HepG2 (cell line): Measurements from ENCODE around the gene TRIM7. TPM values are rescaled to one million over a fixed set of nuclear protein-coding genes. Genes with fewer than 3 reads are reported as not detected.
A peak's percentile ranks its signal among the peaks of the same experiment; 100 is the strongest.

ENCODE experiments used
- AKAP8 ChIP-seq: sonication (generic); formaldehyde crosslinking; IDR thresholded peaks from 2 replicates; pipeline ENCODE4 v1.5.1; 2020; ENCODE audit warnings: mild to moderate bottlenecking, missing genetic modification reagents
- ARNTL ChIP-seq: sonication (generic); formaldehyde crosslinking; IDR thresholded peaks from 2 replicates; pipeline ENCODE4 v1.4.0; 2020; ENCODE audit warnings: mild to moderate bottlenecking, missing genetic modification reagents
- E2F5 ChIP-seq: sonication (generic); formaldehyde crosslinking; conservative IDR thresholded peaks from 2 replicates; pipeline ENCODE4 v1.4.0; 2020; ENCODE audit warnings: missing genetic modification reagents
- HIC2 ChIP-seq: sonication (generic); formaldehyde crosslinking; IDR thresholded peaks from 2 replicates; pipeline ENCODE4 v1.9.0; 2022; ENCODE audit warnings: low read depth, missing genetic modification reagents
- HNRNPUL1 ChIP-seq: fragments of 200-400 bp; formaldehyde crosslinking; IDR thresholded peaks from 2 replicates; pipeline ENCODE4 v1.6.1; 2017; ENCODE audit warnings: low read depth, mild to moderate bottlenecking, low read length, moderate library complexity
- KDM5A ChIP-seq: fragments of 200-600 bp; sonication (generic); IDR thresholded peaks from 2 replicates; pipeline ENCODE4 v1.7.0; 2018; ENCODE audit warnings: antibody characterized with exemption, mild to moderate bottlenecking, low read length, borderline replicate concordance
- MYC ChIP-seq: sonication (generic); formaldehyde crosslinking; IDR thresholded peaks from 2 replicates; pipeline ENCODE4 v1.9.0; 2021; ENCODE audit warnings: missing genetic modification reagents, borderline replicate concordance
- MYNN ChIP-seq: sonication (generic); formaldehyde crosslinking; IDR thresholded peaks from 2 replicates; pipeline ENCODE4 v1.4.0; 2020; ENCODE audit warnings: mild to moderate bottlenecking, low read depth, missing genetic modification reagents
- RBAK ChIP-seq: sonication (generic); formaldehyde crosslinking; IDR thresholded peaks from 2 replicates; pipeline ENCODE4 v1.5.1; 2020; ENCODE audit warnings: mild to moderate bottlenecking, missing genetic modification reagents
- REPIN1 ChIP-seq: sonication (generic); formaldehyde crosslinking; IDR thresholded peaks from 2 replicates; pipeline ENCODE4 v1.8.0; 2022; ENCODE audit warnings: missing genetic modification reagents, low read depth, mild to moderate bottlenecking, borderline replicate concordance
- RFX1 ChIP-seq: fragments of 450-650 bp; IDR thresholded peaks from 2 replicates; pipeline ENCODE4 v1.6.1; 2017
- TSC22D2 ChIP-seq: sonication (generic); formaldehyde crosslinking; IDR thresholded peaks from 2 replicates; pipeline ENCODE4 v1.5.1; 2020; ENCODE audit warnings: missing genetic modification reagents, mild to moderate bottlenecking, borderline replicate concordance
- U2AF2 ChIP-seq: fragments of 200-400 bp; formaldehyde crosslinking; IDR thresholded peaks from 2 replicates; pipeline ENCODE4 v1.6.1; 2017; ENCODE audit warnings: low read depth, mild to moderate bottlenecking, low read length
- ZFAT ChIP-seq: sonication (generic); formaldehyde crosslinking; conservative IDR thresholded peaks from 2 replicates; pipeline ENCODE4 v1.8.1; 2023; ENCODE audit warnings: missing genetic modification reagents, inconsistent platforms
- ZHX1 ChIP-seq: sonication (generic); formaldehyde crosslinking; IDR thresholded peaks from 2 replicates; pipeline ENCODE4 v1.8.1; 2022; ENCODE audit warnings: low read depth, mild to moderate bottlenecking, missing genetic modification reagents
- ZNF749 ChIP-seq: sonication (generic); formaldehyde crosslinking; IDR thresholded peaks from 2 replicates; pipeline ENCODE4 v1.8.0; 2022; ENCODE audit warnings: mild to moderate bottlenecking, missing genetic modification reagents, moderate library complexity, borderline replicate concordance
- polyA plus RNA-seq, 8 experiments: library from polyadenylated mRNA; depleted of rRNA in 3 of 8; stranded (reverse) in 7 of 8; unstranded in 1 of 8; fragments of >200 nt; fragmentation: Illumina TruSeq in 4 of 8; extraction: Trizol in 4 of 8; gene quantifications; 2 replicates each; pipeline versions ENCODE4 v1.2.1 to v1.2.3, GENCODE V29; 2011 to 2016; ENCODE audit warnings: low read depth in 4 of 8, missing spikeins in 1 of 8, mixed read lengths in 1 of 8; ENCODE audit not compliant: insufficient read depth in 1 of 8
- total RNA-seq, 5 experiments: library from RNA; depleted of rRNA; stranded (reverse); fragments of >200 nt; fragmentation: Illumina TruSeq; extraction: Trizol; gene quantifications; 2 replicates each; pipeline ENCODE4 v1.2.3, GENCODE V29; 2016; ENCODE audit warnings: low read depth in 1 of 5
- TF ChIP-seq, protein P1 (sequence below): sonication (generic); formaldehyde crosslinking; IDR thresholded peaks from 2 replicates; pipeline ENCODE4 v1.8.0; 2022; ENCODE audit warnings: mild to moderate bottlenecking, missing genetic modification reagents; ENCODE audit not compliant: insufficient replicate concordance
- TF ChIP-seq, protein P2 (sequence below): sonication (generic); formaldehyde crosslinking; IDR thresholded peaks from 2 replicates; pipeline ENCODE4 v1.9.0; 2021; ENCODE audit warnings: missing genetic modification reagents, mild to moderate bottlenecking, borderline replicate concordance
- TF ChIP-seq, protein P3 (sequence below): sonication (generic); formaldehyde crosslinking; IDR thresholded peaks from 2 replicates; pipeline ENCODE4 v1.5.0; 2020; ENCODE audit warnings: missing genetic modification reagents, mild to moderate bottlenecking, borderline replicate concordance

The TRIM7 gene
- total and polyA plus RNA-seq, 2 of the 13 experiments (the other 11 are each of a cell fraction or from before 2014, with no cell fraction given): 0.13 TPM; not detected in 1

- TF ChIP-seq U2AF2 (no peak), KDM5A (no peak; the same call in 1 of the 2 replicates), AKAP8 (CRISPR knock-in tag) (peak; percentile 93), MYC (CRISPR knock-in tag) (peak; percentile 11; the same call in 1 of the 2 replicates), TSC22D2 (CRISPR knock-in tag) (peak; percentile 65; the same call in 1 of the 2 replicates), MYNN (CRISPR knock-in tag) (no peak), RBAK (CRISPR knock-in tag) (no peak), HNRNPUL1 (no peak), RFX1 (no peak), ARNTL (CRISPR knock-in tag) (peak; percentile 64; the same call in 1 of the 2 replicates), ZHX1 (peak; percentile 86), HIC2 (peak; percentile 38; the same call in 1 of the 2 replicates), ZFAT (CRISPR knock-in tag) (peak; percentile 46; the same call in 1 of the 2 replicates), REPIN1 (CRISPR knock-in tag) (peak; percentile 91), ZNF749 (CRISPR knock-in tag) (no peak), E2F5 (CRISPR knock-in tag) (peak; percentile 60; the same call in 1 of the 2 replicates)
- TF ChIP-seq, protein P1, sequence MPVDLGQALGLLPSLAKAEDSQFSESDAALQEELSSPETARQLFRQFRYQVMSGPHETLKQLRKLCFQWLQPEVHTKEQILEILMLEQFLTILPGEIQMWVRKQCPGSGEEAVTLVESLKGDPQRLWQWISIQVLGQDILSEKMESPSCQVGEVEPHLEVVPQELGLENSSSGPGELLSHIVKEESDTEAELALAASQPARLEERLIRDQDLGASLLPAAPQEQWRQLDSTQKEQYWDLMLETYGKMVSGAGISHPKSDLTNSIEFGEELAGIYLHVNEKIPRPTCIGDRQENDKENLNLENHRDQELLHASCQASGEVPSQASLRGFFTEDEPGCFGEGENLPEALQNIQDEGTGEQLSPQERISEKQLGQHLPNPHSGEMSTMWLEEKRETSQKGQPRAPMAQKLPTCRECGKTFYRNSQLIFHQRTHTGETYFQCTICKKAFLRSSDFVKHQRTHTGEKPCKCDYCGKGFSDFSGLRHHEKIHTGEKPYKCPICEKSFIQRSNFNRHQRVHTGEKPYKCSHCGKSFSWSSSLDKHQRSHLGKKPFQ (CRISPR knock-in tag): no peak
- TF ChIP-seq, protein P2, sequence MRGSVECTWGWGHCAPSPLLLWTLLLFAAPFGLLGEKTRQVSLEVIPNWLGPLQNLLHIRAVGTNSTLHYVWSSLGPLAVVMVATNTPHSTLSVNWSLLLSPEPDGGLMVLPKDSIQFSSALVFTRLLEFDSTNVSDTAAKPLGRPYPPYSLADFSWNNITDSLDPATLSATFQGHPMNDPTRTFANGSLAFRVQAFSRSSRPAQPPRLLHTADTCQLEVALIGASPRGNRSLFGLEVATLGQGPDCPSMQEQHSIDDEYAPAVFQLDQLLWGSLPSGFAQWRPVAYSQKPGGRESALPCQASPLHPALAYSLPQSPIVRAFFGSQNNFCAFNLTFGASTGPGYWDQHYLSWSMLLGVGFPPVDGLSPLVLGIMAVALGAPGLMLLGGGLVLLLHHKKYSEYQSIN (CRISPR knock-in tag): 0 out of 2 replicates have a peak, but pooled peaks have one; percentile 28
- TF ChIP-seq, protein P3, sequence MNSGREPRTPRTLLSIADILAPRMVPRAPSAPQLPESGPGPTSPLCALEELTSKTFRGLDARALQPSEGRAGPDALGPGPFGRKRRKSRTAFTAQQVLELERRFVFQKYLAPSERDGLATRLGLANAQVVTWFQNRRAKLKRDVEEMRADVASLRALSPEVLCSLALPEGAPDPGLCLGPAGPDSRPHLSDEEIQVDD: no peak
Measured at GRCh38 chr5:181191526-181192336, 13.3 kb downstream of the TRIM7 start (continued).
